Hippocampal formation (tissue), 2 donors: Measurements from ENCODE around the gene VWA5B1.

ENCODE experiments used
- DNase-seq, 2 donors: peaks; one replicate each; lab custom pipeline; 2025; lab: John Stamatoyannopoulos, UW

The VWA5B1 gene

DNA sequence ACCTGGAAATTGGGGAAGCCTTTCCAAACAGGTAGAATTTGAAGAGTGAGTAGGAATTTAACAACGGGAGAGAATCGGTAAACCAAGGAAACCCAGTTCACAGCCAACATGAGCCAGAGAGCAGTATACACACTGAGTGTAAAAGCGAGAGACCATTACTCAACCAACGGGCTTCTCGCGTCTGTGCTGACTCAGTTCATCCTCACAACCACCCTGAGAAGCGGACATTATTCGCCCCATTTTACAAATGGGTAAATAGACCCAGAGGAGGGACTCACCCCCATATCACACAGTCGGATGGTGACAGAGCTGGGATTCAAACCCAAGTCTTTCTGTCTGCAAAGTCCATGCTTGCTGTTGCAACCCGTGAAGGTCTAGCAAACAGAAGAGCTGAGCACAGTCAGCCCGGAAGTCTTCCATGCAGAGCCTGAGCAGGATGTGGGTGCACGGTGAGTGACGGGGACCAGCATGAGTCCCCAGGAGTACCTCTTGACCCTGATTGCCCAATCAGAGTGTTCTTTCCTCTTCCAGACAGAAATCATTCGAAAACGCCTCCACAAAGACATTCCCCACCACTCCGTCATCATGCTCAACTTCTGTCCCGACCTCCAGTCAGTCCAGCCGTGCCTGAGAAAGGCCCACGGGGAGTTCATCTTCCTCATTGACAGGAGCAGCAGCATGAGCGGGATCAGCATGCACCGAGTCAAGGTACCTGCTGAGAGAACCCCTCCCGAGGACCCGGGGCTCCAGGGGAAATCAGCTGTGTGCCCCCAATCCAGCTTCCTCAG is 32.3 kb downstream of the VWA5B1 start:
- no peak for DNase-seq

DNA sequence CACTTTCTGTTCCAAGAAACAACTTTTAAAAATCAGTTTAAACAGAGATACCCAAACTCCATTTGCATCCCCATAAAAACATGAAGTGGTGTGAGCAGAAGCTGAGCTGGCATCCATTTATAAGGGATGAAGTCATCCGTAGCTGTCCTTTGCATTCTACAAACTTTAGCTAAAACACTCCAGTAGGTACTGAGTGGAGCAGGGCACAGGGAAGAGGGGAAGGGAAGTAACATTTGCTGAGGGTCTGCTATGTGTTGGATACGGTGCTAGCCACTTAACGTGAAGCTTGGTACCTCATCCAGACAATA is 32.9 kb downstream of the VWA5B1 start:
- DNase-seq = no peak

DNA sequence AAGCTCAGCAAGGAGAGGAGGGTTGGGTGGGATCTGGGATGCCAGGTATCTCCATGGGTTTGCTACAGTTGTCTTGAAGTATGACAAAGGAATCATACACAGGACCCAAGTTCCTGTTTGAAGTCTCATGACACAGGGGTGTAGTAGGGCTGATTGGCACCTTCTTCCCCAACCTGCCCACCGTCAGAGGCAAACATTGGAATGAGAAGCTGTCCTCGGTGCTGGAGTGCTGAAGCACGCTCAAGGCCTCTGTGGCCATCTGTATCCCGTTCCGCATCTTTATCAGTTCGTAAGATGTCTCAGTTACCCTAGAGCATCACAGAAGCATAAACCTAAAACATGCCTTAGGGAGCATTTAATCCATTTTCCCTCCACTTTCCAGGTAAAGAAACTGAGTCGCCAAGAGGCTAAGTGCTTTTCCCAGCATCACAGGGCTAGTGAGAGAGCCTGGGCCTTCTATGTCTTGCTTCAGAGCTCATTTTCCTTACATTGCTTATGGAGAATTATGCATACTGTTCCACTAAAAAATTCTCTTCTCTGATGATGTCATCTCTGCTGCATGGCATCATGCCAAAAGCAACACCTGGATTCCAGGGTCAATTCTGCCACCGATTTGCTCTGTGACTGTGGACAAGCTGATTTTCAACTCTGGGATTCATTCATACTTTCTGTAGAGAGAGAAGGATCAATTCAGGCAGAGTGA is 34.2 kb downstream of the VWA5B1 start:
- no peak for DNase-seq

DNA sequence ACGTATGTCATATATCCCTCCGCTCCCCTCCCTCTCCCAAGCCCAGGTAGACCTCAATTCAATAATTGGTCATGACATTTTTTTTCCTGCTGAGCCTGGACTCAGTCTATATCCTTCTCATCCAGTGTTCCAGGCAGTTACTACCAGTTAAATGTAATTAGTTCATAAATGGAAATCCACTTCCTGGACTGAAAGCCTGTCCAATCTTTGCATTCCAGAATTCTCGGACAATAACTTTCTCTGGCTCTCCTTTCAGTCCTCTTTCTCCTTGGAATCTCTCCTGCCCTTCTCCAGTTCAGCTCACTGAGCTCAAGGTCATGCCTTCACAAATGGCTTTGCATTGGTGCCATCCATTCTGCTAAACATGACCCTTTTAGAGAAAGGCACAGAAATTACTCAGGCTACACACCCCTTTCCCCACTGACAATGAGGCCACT is 34.8 kb downstream of the VWA5B1 start:
- DNase-seq = no peak

DNA sequence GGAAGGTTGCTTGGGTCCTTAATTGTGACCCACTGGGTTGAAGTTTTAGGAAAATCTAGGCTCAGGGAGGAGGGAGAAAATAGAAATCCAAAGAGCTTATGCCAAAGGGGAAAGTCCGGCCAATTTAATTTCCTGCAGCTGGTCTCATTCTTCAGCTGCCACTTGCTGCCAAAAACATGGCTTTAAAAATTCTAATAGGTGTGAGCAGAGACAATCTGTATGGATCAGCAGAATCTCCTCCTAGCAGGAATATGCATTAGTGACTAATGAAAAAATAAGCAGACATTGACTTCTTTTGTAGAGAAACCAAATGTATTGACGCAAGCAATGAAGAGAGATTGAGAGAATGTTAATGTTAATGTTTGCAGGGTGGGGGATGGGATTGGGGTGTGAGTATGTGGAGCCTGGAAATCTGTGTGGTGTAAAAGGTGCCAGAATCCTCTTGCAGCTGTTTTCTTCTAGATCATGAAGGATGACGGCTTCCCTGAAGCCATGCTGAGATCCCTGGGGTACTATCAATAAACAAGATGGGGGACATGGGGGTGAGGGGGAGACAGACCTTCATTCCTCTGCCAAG is 35.3 kb downstream of the VWA5B1 start:
- DNase-seq = no peak

DNA sequence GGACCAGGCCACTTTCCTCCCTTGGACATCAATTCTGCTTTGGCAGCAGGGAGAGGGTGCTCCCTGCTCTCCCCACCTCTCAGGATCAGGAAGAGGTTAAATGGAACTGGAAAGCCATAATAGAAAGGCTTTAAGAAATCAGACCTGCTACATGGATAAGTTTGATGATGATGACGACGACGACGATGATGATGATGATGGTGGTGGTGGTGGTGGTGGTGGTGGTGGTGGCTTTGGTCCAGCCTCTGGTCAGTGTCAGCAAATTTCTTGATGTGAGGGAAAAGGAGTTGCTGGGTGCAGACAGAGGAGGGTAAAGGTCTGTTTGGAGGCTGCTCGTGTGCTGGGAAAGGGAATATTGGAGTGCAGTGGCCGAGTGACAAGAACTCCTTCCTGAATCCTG is 36.8 kb downstream of the VWA5B1 start:
- no peak for DNase-seq

DNA sequence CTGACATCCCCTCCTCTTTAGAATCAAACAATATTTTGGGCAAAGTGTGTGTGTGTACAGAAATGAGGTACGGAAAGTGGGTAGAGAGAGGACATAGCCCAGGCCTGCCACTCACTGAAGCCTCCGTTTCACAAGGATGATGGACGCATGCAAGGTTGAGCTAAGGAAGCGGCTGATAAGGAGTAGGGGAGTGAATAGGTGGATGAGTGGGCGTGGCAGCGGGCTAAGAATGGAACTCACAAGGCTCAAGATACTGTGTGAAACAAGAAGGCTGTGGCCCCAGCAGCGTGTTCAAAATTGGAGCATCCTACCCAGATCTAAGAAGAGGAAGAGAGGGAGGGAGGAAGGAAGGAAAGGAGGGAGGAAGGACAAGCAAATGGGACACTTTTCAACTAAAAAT is 37.5 kb downstream of the VWA5B1 start:
- no peak for DNase-seq

DNA sequence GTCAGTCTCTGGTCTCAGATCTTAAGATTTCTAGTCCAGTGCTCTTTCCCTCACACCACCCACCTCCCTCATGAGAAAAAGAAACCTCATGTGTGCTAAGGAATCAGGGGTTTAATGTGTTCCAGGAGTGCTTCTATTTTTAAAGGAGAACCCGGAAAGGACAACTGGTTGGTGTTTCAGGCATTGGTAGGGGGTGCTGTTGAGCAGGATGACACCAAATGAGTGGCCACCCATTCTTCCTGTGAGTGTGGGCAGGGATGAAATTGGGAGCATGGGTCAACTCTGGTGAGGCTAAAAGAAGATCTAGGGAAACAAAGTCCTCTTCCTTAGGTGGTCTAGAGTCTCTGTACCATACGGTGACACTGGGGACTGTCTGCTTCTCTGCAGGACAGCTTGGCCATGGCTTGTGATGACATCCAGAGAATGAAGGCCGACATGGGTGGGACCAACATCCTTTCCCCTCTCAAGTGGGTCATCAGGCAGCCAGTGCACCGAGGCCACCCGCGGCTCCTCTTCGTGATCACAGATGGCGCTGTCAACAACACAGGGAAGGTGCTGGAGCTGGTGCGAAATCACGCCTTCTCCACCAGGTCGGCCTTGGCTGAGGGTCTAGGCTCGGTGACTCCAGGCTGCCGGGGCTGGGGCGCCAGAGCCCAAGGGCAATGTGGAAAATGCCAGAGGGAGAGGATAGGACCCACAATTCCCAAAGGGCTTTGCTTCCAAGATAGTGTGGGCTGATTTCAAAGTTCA is 39.3 kb downstream of the VWA5B1 start:
- DNase-seq = no peak

DNA sequence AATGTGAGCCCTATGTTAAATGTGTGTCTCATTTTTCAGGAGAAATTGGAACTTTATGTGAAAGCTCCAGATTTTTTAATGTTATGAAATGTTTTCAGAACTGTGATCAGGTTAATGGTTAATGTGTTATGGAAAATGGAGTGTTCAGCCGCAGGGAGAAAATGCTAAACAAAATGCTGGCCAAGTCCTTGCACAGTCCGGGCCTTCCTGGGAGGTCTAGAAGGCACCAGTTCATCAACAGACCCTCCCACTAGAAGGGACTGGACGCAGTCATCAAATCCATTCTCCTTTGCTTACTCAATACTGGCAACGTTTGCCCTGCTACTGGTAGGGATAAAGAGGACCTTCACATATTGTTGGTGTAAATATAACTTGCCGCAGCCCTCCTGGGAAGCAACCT is 43.4 kb downstream of the VWA5B1 start:
- DNase-seq = no peak

DNA sequence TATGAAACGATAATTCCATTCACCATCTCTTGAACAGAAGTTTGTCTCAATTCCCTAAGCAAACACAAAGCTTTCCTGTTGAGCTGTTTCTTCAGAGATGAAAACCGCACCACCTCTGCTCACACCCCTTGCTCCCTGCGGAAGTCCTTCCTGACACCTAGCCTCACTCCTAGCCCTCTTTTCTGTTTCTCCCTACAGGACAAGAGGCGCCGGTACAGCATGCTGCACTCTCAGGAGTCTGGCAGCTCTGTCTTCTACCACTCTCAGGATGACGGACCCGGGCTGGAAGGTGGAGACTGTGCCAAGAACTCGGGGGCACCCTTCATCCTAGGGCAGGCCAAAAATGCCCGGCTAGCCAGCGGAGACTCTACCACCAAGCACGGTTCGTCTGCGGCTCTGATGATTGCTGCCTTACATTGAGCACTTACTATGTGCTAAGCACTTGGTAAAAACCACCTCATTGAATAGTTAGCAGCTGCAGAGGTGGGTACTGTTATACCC is 45.5 kb downstream of the VWA5B1 start:
- DNase-seq = no peak

DNA sequence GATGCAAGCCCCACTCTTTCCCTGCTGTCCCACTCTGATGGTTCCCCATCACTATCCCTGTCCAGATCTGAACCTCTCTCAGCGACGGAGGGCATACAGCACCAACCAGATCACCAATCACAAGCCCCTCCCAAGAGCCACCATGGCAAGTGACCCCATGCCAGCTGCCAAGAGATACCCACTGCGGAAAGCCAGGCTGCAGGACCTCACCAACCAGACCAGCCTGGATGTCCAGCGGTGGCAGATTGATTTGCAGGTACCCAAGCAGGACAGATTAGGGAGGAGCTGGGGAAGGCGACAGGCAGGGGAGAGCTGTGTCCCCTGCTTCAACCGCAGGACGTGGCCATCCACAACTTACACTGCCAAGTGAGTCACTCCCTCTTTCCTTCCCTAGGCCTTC is 46.9 kb downstream of the VWA5B1 start:
- no peak for DNase-seq

DNA sequence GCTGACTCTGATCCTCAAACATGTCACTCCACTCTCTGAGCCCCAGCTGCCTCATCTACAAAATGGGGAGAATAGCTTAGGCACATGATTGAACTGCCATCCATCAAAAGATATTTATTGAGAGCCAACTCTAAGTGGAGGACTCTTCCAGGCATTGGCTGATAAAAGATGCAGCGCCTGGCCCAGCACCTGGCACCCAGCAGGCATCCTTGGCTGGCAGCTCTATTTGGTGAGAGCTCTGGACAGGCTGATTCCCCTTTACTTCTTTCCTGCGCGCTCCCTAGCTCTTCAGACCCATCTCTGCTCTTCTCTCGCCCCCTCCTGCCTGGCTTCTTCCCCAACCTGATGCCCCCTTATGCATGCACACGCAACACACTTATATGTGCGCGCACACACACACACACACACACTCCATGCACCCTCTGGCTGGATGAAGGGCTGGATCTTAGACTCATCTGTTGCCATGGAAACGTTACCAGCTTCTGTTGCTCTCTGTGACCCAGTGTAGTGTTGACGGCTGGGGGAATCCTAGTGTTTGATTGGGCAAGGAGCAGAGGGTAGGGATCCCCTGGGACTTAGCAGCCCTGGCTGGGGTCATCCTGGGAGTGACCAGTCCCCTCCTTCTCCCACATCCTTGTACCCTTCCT is 49.3 kb downstream of the VWA5B1 start:
- no peak for DNase-seq

DNA sequence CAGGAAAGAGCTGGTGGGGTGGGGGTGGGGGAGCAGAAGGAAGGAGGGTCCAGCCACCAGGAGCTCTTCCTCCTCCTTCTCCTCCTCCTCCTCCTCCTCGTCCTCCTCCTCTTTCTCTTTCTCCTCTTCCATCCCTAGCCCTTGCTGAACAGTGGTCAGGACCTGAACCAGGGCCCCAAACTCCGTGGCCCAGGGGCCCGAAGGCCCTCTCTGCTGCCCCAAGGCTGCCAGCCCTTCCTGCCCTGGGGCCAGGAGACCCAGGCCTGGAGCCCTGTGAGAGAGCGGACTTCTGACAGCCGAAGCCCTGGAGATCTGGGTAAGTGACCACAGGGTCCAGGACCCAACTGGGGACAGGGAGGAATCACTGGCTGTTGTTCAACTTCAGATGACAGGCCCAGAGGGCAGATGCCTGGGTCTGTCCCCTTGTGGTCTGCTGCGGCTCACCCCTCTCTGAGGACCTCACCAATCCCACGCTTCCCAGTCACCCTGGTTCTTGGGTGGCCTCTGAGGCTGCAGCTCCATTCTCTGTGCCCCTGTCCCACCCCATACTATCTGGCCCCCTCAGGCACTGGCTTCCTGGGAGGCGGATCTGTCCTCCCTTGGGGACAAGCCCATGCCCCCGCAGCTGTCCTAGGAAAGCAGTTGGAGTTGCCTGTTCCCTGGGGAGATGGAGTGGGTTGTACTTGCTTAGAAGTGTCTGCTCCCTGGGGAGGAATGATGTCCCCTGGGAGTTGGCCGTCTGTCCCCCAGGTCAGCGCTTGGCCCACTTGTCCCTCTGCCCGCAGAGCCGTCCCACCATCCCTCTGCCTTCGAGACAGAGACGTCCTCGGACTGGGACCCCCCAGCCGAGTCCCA is 51.8 kb downstream of the VWA5B1 start:
- no peak for DNase-seq

DNA sequence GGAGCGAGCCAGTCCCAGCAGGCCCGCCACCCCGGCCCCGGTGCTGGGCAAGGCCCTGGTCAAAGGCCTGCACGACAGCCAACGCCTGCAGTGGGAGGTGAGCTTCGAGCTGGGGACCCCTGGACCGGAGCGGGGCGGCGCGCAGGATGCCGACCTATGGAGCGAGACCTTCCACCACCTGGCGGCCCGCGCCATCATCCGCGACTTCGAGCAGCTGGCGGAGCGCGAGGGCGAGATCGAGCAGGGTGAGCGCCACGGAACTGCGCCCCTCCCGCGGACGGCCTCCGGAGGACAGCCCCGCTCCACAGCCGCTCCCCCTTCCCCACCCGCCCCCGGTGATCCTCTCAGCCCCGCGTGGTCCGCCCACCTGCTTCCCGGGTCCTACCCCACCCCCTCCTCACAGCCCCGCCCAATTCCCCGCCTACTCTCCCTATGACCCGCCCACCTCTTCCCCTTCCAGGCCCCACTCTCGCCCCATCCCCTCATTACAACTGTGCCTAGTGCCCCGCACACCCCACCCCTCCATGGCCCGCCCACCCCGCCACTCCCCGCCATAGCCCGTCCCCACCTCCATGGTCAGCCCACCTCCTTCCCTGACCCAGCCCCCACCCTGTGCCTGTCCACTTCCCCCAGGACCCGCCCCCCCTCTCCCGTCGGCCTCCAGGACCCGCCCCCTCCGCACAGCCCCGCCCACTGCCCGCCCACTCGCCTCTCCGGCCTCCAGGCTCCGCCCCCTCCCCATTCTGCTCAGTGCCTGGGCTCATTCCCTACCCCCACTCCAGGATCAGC is 52.7 kb downstream of the VWA5B1 start:
- no peak for DNase-seq

DNA sequence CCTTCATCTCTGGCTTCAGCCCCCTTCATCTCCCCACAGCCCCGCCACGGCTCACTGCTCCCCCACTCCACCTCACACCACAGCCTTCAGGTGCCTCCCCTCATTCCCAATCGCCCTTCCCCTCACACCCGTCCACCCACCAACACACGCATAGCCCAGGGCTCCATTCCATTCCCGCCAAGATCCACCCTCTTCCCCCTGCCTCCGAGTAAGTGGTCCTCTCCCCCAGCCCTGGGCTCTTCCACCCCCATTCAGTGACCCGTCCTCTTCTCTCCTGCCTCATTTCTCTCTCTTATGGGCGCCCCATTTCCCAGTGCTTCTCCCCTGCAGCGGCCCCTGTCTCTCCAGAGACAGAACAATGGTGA is 53.2 kb downstream of the VWA5B1 start:
- DNase-seq = no peak

DNA sequence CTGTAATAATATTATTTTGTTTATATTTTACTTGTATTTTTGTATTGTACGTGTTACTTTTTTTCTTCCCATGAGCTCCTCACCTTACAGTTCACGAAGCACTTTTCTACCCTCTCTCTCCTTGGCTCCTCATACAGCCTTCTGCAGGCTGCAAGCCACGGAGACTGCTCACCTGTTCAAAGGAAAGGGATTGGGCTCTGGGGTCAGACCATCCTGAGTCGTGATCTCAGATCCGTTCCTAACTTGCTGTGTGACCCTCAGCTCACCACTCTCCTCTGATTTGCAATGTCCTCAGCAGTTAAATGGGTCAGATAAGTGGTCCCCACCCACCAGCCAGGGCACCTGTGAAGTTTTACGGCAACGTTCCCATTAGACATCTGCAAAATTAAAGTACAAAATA is 54.1 kb downstream of the VWA5B1 start:
- DNase-seq = no peak

DNA sequence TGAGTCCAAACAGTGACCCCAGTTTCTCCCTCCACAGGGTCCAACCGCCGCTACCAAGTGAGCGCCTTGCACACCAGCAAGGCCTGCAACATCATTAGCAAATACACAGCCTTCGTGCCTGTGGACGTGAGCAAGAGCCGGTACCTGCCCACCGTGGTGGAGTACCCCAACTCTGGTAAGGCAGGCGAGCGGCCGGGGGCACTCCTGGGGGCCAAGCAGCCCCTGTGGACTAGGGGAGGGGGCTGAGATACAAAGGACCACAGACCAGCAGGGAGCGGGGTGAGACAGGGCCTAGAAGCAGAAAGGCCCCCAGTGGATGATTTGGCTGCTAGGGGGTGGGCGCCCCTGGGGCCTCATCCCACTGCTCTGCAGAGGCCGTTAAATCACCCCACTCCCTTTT is 54.7 kb downstream of the VWA5B1 start:
- no peak for DNase-seq

DNA sequence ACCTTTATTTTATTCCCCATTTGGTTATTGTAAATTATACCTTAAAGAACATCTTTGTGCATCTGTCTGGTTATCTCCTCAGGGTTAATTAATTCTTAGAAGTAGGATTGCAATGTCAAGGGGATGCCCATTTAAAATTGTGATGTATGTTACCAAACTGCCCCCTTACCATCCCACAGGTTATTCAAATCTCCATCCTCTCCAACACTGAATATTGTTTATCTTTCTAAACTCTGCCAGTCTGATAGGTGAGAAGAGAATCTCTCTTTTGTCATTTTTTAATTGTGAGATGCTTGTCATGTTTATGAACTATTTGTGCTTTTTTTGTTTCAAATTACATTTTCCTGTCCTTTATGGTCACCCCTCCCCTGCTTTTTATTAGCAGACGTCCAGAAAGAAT is 55.8 kb downstream of the VWA5B1 start:
- no peak for DNase-seq

DNA sequence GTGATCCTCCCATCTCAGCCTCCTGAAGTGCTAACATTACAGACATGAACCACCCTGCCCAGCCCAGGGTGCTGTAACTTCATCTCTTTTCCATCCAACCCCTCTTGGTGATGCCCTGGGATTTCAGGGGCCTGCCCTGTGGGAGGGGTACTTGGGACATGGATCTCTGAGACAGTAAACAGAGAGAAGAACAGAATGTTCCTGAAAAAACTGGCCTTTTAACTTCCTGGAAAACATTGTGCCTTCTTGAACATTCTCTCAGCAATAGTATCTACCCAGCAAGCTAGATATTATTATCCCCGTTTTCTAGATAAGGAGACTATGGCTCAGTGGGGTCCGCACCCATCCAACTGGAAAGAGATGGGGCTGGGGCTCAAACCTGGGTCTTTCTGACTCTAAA is 57.0 kb downstream of the VWA5B1 start:
- DNase-seq = no peak

DNA sequence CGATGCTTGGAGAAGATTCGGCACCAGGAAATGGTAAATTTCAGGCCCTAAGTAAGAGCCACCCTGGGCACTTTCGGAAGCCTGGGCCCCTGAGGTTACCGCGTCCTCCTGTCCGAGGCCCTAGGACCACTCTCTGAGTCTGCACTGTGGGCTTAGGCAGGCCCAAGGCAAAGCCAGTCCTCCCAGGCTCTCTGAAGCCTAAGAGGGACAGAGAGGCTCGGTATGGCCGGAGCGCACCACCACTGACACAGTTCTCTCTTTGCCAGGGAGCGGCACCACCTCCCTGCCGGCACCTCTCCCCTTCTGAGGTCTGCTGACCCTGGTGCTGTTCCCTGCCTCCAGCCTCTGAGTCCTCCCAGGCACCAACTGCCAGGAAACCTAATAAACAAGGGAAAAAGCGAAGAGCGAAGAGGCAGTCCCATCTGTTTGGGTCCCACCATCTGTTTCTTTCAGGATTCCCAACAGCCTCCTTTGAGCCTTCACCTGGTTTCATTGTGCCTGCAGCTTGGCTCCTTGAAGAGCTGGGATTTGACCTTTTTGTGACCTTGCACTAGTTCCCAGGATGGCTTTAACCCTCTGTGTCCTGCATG is 57.7 kb downstream of the VWA5B1 start:
- DNase-seq = no peak
